Stimulated activated CD8-positive, alpha-beta memory T cell treated with anti-CD3 and anti-CD28 coated beads, Interleukin-15, amount 100 ng/mL, for 24 hours (primary cell): Measurements from ENCODE around the gene PLAC9.
"Not testable (repeated sequence)": the region's sequence is repeated elsewhere in the genome, so short reads cannot be mapped to it uniquely, and the experiment has no call there.

Source experiments
- DNase-seq: peaks from one replicate; pipeline ENCODE4 v3.0.0-alpha.2; 2020; ENCODE audit warnings: low read depth

Gene PLAC9

DNA sequence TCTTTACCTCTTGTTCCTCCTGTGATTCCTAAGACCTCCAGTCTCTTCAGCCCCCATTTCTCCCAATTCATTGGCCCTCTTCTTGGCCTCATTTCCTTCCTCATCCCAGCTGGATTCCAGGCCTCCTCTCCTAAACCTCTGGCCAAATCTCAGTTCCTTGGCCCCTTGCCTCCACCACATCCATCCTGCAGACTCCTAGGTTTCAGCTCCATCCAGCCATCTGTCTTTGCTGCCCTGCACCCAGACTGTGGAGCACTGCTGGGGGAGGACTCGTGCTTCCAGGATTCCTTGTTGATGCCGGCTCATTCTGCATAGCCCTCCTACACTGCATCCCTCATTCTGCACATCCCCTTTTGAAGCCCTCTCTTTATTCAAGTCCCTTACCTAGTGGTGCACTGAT is 6.7 kb downstream of the PLAC9 start:
- no peak for DNase-seq

- DNase-seq: no peak
Measured at GRCh38 chr10:80140251-80140650, 7.7 kb downstream of the PLAC9 start.

- no peak for DNase-seq
Measured at GRCh38 chr10:80141696-80142460, 9.3 kb downstream of the PLAC9 start.

DNA sequence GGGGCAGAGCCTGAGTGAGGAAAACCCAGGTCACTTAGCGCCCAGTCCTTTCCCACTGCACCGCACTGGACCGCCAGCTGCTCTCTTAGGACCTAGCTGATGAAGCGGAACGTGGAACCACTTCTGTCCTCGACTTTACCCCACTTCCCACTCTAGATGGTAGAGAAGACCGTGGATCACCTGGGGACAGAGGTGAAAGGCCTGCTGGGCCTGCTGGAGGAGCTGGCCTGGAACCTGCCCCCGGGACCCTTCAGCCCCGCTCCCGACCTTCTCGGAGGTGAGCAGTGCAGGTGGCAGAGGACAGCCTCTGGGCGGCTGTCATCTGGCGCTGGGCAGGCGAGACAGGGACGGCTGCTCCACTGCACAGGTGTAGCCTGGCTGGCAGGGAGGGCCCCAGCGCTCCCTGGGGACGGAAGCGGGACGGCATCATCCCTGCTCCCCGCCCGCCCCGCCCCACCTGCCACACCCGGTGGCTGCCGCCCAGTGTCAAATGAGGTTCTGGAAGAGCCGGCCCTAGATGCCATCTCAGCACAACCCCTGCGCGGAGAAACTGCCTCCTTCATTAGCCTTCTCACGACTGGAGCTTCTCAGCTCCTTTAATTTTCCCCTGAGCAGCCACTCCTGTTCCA is 11.7 kb downstream of the PLAC9 start:
- DNase-seq: no peak

DNA sequence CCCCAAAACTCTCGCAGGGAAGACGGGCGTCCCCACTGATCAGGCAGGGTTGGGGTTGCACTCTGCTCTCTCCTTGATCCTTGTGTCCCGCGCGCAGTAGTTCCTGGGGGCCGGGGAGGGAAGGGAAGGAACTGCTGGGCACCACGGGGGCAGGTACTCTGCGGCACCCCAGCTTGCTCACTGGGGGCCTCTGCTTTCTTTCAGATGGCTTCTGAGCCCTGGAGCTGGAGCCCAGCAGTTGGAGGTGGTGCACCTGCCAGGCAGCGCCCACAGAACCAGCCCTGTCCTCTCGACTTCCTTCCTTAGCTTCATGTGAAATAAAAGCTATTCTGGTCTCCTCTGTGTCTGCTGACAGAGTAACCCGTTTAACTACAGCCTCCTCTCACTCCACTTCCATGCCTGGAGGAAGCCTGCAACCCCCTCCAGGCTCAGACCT is 12.2 kb downstream of the PLAC9 start:
- no peak for DNase-seq

DNA sequence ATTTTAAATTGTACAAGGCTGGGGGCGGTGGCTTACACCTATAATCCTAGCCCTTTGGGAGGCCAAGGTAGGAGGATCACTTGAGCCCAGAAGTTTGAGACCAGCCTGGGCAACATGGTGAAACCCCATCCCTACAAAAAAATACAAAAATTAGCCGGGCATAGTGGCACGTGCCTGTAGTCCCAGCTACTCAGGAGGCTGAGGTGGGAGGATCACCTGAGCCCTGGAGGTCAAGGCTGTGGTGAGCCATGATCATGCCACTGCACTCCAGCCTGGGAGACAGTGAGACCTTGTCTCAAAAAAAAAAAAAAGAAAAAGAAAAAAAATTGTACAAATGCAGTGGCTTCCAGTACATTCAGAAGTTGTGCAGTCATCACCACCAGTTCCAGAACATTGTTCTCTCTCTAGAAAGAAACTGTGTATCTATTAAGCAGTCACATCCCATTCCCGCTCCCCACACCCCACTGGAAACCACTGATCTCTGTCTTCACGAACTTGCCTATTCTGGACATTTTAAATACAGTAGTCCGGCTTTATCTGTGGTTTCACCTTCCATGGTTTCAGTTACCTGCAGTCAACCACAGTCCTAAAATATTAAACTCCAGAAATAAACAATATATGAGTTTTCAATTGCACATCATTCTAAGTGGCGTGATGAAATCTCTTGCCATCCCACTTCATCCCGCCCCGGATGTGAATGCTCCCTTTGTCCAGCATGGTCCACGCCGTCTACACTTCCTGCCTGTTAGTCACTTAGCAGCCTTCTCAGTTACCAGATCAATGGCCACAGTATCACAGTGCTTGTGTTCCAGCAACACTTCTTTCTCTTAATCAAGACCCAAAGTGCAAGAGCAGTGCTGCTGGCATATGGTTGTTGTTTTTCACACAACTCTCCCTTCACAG is 13.1 kb downstream of the PLAC9 start:
- DNase-seq: not testable (repeated sequence)

DNA sequence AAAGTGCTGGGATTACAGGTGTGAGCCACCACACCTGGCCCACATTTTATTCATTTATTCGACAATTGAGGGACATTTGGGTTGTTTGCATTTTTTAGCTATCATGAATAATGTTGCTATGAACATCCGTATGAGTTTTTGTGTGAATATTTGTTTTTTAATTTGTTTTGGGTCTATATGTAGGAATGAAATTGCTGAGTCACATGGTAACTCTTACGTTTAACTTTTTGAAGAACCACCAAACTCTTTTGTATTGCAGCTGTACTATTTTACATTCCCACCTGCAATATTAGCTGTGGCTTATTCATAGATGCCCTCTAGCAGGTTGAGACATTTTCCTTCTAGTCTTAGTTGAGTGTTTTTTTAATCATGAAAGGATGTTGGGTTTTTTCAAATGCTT is 14.4 kb downstream of the PLAC9 start:
- DNase-seq: no peak

DNA sequence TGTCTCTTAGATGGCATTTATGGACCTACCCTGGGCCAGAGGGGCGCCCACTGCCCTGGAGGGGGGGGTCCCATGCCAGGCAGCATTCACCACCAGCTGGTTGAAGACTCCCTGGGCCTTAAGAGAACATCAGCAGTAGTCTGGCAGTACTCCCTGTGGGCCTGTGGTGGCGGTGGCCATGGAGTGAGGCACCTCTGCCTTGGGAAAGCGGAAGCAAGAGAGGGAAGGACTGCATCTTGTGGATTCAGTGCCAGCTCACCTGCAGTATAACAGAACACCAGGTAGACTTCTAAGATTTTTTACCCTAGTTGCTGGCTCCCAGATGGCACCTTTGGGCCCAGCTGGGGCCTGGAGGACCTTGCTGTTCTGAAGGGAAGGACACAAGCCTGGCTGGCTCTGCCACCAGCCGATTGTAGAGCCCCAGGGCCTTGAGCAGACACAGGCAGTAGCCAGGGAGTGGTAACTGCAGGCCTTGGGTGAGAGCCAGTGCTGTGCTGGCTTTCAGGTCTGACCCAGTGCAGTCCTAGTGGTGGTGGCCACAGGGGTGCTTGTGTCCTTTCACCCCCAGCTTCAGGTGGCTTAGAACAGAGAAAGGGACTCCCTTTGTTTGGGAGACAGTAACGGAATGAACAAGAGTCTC is 15.8 kb downstream of the PLAC9 start:
- no peak for DNase-seq

DNA sequence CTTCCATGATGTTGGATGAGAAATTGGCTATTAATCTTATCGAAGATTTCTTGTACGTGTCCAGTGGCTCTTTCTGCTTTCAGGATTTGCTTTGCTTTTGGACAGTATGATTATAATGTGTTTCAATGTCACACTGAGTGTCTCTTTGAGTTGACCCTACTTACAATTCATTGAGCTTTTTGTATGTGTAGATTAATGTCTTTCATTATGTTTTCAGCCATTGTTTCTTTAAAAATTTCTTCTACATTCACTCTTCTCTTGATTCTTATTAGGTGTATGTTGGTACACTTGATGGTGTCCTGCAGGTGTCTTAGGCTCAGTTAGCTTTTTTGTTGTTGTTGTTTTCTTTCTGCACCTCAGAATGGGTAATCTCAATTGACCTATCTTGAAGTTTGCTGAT is 16.6 kb downstream of the PLAC9 start:
- DNase-seq: no peak

DNA sequence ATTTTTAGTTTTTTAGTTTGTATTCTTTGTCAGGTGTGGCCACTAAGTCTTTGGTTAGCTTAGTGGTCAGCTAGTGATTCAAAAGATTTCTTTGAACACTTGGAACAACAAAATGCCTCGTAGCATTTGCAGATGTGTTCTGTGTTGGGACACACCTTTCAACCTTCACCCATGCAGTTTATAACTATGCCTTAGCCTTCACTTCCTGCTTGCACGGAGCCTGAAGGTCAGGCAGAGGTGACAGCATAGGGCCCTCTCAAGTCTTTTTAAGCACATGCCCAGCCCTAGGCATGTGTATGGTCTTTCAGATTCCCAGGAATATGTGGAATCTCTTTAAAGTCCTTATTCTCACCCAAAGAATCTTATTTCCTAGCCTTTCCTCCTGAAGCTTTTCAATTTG is 17.6 kb downstream of the PLAC9 start:
- no peak for DNase-seq

DNA sequence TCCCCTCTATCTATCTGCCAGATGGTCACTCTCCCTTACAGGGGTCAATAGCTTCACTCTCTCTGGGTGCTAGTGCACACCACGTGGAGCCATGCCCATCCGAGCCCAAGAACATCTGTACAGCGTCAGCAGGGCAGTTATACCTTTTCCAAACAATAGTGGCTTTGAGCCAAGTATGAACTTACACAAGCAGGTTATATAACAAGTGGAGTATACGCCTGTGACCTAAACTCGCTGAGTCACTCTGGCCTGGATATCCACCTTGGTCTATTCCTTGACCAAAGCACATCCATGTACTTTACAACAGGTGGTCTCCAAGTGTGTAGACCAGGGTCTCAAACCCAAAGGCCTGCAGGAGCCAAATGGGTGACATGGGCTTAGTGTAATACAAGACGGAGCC is 20.3 kb downstream of the PLAC9 start:
- no peak for DNase-seq

DNA sequence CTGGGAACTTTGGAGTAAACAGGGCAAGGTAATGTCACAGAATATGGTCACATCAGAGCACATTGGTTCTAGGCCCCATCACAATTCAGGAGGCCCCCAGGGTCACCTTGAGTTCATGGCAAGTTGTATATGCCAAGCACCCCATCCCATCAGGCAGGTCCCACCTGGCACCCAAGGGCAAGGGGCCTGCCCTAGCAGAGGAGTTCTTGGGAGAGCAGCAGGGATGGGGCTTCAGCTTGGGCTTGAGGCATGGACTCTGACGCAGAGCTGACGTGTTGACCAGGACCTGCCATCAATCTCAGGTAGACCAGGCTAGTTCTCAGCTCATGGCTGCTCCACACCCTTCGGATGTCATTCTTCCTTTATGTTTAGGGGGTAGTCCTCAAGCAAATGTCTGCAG is 20.9 kb downstream of the PLAC9 start:
- DNase-seq: no peak

- DNase-seq: no peak
Measured at GRCh38 chr10:80154626-80154977, 22.1 kb downstream of the PLAC9 start.

- no peak for DNase-seq
Measured at GRCh38 chr10:80154978-80155695, 22.6 kb downstream of the PLAC9 start.

DNA sequence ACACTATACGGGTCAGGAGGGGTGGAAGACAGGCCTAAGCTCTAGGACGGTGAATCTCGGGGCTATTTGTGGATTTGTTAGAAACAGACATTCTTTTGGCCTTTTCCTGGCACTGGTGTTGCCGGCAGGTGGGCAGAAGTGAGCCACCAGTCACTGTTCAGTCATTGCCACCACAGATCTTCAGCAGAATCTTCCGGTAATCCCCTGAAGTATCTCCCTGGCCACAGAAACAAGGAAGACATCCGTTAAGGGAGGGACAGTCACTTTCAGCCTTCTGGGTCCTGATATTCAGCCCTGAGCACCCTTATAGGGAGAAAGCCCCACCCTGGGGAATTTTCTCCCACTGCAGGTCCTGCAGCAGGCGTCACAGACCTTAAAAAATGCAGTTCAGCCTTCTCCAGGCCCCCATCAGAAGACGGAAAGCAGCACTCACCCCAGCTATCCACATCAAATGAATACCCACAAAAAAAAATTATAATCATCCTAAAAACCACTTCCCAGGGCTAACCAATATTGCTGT is 23.2 kb downstream of the PLAC9 start:
- DNase-seq: no peak

GRCh38 chr10:80156216-80156615 is 23.7 kb downstream of the PLAC9 start:
- no peak for DNase-seq

- no peak for DNase-seq
Measured at GRCh38 chr10:80157561-80157960, 25.0 kb downstream of the PLAC9 start.

GRCh38 chr10:80158126-80158525 is 25.6 kb downstream of the PLAC9 start:
- DNase-seq: no peak

GRCh38 chr10:80158598-80159127 is 26.1 kb downstream of the PLAC9 start:
- DNase-seq: no peak

- no peak for DNase-seq
Measured at GRCh38 chr10:80159166-80159873, 26.8 kb downstream of the PLAC9 start.
